ENCODE data around the gene EFNA3.

GRCh38 chr1:155110381-155110780 is 31.7 kb downstream of the EFNA3 start:
- TF ChIP-seq CTCF (IDR thresholded peaks at IDR 0.05; ENCODE audit: poor library complexity, severe bottlenecking): no peak
- TF ChIP-seq POLR2AphosphoS5 (IDR thresholded peaks at IDR 0.05): no peak
- no peak for TF ChIP-seq EZH2 (IDR thresholded peaks at IDR 0.05; ENCODE audit: borderline replicate concordance, insufficient read depth, low read length, poor library complexity, severe bottlenecking)
- TF ChIP-seq REST (IDR thresholded peaks at IDR 0.05; ENCODE audit: borderline replicate concordance): no peak

Data from neural cell (in vitro differentiated cells).